NK-92 (cell line): ENCODE measurements around the gene CA9.

ENCODE experiments used
- DNase-seq: peaks from one replicate; lab custom pipeline; 2025; ENCODE audit not compliant: unreplicated experiment; lab: John Stamatoyannopoulos, UW

Gene CA9

DNA sequence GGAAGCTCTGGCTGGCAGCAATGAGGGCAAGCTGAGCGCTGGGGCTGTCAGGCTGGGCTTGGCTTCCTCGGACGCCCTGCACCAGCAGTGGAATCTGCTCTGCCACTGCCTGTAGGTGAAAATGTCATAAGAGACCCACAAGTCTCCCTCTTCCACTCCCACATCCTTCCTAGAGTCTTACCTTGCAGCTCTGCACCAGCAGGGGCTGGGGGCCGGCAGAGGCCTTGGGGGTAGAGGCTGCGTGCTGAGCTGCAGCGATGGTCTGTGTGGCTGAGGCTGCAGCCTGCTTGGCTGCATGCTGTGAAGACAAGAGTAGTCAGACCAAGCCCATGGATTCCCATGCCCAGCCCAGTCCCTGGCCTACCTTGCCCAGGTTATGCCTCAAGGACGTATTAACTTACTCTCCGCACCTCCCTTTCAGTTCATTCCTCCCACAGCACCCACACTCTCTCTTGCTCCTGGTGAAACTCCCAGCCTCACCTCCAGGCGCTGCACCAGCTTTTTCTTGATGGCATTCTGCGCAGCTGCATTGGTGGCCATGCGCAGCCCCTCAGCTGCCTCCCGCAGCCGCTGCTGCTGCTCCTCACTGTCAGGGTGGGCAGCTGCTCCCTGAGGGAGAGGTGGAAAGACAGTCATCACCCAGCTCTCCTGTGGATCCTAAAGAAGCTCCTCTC is 41.0 kb downstream of the CA9 start:
- no peak for DNase-seq

DNA sequence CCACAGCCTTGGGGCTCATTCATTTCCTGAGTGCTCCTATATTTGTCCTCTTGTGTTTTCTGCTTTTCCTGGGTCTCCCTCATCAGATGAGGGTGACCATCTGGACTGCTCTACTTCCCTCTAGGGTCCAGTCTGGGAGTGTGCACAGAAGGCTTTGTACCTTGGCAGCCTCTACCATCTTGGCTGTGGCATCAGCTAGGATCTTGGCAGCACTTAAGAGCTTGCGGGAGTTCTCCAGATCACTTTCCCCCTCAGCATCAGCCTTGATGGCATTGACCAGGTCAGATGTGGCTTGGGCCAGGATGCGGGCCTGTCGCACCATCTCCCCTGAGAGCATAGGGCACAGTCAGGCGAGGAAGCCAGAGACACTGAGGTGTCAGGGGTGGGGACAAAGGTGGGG is 42.5 kb downstream of the CA9 start:
- no peak for DNase-seq

DNA sequence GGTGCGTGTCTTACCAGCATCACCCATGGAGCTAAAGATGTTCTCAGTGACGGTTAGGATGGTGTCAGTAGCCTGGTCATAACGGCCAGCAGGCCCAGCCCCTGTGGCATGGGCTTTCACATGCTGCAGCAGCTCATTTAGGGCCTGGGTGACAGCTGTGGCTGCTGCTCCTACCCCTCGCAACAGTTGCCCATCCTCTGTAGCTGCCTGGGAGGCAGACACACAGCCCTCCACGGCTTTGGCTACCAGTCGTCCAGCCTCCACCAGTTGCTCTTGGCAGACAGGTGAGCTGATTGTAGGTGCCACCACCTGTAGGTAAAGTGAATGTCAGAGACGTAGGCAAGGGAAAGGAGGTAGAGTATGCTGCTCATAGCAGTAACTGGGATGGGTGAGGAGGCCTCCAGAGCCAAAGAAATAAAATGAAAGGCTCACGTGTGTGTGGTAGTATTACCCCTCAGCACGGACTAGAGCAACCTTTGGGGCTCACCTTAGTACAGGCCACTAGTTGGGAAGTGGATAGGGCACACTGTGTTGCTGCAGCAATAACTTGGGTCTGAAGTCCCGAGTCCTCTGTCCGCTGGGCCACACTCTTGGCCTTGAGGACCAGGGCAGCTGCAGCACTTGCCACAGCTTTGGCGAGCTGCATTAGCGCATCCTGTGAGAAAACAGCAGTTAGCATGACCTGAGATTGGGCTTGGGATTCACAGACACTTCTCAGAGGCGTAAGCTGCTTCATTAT is 43.6 kb downstream of the CA9 start:
- DNase-seq = no peak

DNA sequence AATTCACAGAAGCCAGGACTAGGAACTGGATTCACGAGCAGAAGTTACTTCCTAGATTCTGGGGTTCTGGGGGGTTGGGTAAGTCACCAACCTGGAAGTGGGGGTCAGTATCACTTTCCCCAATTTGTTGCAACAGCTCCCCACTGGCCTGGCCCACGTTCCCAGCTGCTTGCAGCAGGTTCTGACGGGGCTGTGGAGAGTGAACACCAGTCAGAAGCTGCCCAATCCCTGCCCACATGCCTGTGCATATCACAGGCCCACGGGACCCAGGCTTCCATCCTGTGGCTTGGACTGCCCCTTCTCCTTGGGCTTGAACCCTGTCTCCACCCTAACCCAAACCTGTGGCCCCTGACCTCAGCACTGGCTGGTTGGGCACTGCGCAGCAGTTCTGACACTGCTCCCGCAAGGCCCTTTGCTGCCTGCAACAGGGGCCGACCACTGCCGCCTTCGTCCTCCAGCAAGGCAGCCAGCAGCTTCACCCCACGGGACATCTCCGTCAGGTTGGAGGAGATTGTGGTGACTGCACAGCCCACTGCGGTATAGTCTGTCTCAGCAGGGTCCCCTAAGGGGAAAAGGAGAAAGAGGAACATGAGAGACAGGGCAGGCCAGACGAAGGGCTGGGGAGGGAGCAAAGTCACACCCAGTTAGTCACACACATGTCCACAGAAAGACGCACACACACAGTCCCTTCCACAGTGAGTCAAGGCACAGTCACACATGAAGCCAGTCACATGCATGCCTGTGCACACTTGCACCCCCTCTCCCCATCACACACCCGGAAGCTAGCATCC is 45.2 kb downstream of the CA9 start:
- DNase-seq = no peak

DNA sequence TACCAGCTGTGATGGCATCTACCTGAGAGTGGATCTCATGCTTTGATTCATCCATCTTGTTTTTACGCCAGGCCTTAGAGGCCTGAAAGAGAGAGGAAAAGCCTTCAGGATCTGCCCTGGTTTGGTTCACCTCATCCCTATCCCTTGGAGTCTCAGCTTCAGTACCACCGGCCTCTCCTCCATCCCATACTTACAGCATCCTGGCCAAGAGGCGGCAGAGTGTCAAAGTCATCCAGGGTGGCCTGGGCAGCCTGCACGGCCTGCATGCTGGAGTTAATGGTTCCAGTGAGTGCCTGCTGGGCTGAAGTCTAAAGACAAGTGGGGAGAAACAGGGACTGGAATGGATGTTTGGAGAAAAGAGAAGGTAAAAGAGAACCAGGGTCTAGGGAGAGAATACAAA is 45.8 kb downstream of the CA9 start:
- DNase-seq = no peak

DNA sequence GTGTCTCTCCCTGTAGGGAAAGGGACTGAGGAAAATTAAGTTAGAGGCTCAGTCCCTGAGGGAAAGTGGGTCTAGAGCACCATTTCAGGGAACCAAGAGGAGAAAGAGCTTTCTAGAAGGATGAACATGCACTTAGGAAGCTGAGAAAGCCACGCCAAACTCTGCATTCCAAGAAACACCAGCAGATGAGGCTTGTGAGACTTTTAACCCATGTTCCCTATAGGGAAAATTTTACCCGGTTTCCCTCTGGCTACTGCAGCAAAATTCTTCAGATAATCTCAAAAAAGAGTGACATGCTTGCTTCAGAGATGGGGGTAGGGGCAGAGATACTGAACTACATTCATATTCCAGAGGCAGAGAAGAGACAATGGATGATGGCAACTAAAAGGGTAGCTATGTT is 49.7 kb downstream of the CA9 start:
- no peak for DNase-seq

DNA sequence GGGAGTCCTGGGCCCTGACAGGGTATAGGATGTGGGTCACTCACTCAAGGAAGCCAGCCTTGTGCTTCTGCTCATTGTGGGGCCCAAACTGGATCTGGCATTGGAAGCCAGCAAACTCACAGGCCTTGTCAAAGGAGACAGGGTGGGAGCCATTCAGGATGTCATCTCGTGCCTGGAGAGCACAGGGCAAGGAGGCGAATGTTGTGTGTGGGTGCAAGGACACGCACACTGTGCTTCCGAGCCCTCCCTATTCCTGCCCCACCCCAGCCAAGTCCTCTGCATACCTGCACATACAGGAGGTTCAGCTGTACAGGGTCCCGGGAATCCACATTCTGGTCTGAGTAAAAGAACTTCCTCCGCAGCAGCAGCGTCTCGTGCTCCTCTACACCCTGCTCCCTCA is 50.2 kb downstream of the CA9 start:
- no peak for DNase-seq

DNA sequence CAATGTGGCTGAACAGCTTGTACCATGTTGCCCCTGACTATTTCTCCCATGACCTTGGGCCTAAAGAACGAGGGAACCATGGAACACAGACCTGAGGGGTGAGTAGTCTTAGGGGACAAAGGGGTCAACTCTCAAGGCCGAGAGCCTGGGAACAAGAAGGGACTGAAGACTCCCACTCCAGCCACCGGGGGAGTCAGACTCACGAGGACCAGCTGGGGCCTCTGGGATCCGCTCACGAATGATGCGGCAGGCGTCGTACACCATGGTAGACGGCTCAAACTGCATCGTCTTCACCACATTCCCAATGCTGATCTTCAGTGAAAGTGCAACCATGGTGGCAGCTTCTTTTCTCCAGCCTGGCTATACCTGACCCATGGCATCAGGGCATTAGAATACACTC is 51.6 kb downstream of the CA9 start:
- no peak for DNase-seq

DNA sequence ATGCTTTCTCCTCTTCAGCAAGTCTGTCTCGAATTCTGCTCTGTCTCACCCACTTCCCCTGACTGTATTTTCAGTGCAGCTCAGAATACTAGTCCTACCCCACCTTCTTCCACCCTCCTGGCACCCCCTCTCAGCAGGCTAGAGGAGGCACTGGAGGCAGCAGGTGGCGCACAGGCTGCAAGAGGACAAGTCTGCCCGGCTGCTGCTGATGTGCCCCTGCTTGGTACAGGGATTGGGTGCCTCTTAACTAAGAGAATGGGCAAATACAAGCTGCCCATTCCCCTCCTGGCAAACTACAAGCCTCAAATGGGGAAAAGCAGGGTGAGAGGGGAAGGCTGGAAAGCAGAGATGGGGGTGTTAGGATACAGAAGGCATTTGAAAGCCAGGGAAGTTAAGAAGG is 53.2 kb downstream of the CA9 start:
- no peak for DNase-seq

DNA sequence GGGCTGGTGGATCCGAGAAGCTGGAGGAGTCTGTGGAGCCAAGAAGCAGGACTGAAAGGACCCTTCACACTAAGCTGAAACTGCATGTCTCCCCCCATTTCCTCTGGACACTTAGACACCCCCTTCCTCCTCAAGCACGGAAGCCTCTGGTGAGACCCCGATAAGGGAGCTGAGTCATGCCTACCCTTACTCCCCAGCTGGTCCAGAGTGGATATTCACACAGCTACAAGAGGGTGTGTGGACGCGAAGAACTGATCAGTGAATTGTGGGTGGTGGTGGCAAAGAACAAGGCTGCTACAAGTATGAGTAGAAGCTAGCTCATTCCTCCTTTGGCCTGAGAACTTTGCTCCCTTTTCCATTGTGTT is 53.9 kb downstream of the CA9 start:
- DNase-seq = no peak

DNA sequence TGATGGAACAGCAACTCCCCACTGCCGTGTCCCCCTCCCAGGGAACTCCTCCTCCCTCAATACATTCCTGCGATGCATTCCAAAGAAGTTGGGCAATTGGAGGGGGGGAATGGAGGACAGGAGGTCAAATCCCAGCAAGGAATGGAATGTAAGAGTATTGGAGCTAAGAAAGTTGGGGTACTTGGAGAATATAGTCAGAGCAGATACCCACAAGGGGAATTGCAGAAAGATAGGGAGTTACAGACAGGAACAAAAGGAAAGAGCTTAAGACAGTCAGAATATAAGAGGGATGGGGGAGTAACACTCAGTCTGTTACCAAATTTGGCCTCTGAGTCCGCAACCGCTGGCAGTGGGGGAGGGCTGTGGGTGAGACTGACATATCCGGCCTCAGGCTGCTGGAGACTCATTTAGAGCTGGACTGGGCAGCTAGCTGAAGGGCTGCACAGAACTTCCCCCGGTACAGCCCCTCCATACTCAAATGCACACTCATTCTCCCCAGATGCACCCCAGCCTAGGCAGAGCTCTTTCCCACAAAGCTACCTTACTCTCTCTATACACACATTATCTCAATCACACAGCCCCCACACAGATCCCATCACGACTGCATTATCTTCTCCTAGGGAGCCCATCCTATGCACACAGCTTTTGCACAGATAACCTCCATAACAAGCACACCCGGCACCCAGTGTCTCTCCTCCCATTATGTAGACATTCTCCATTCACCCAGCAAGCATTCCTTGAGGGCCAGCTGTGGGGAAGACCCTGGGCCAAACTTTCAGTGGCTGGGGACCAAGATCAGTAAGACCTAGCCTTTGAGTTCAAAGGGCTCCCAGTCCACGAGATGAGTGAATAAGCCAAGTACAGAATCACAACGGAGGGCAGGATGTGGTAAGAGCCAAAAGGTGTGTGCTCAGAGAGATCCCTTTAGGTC is 54.6 kb downstream of the CA9 start:
- DNase-seq = no peak

DNA sequence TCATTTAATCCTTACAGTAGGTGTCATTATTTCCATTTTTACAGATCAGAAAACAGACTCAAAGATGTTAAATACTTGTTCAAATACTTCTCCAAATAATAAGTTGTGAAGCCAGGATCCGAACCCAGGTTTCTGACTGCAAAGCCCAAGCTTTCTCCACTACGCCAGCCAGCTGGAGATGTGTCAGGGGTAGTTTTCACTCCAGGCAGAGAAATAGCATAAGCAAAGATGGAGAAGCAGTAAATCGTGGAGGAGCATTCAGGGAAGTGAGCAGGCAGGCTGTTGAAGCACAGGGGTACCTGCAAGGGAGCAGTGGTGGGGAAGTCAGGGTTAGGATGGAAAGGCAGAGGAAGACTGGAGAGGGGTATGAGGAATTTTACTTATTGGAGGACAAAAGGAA is 55.4 kb downstream of the CA9 start:
- DNase-seq = no peak

DNA sequence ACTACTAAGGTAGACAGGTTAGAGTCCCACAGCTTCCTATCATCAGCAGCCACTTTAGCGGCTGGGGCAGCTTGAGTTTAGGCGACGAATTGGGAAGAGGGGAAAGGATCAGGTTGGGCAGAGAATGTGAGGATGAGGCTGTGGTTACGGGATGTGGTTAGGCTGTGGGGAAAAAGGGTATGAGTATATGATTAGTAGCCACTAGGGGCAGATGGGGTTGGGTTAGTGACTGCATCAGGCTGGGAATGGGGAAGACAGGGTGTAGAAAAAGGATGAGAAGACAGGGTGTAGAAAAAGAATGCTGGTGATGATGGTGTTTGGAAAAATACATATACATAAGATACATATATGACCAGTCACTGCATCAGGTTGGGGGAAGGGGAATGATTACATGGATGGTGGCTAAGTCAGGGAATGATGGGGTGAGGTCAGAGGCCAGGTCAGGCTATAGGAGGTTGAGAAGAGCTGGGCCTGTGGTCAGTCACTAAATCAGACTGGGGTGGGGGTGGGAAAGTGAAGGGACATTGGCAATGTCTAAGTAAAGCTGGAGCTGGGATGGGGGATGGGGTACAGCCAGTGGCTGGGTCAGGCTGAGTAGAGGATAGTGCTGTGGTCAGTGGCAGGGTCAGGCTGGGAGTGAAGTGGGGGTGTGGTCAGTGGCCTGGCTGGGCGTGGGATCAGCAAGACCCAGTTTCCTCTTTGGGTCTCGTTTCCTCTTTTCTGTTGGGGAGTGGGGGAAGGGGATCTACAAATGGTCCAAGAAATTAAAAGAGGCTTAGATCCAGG is 56.2 kb downstream of the CA9 start:
- DNase-seq = no peak

DNA sequence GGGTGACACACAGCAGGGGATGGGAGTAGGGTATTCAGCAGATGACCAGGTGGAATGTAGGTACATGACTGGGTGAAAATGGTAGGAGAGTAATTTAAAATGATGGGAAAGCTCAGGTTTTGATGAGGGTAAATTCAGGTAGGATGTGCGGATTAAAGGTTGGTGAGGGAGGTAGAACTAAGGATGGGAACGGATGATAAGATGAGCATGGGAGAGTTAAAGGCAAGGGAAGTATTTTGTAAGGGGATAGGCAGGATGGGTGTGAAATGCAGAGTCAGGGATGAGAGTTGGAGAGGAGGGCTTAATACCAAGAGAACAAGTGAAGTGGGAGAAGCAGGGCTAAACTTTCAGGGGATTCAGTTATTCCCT is 56.7 kb downstream of the CA9 start:
- no peak for DNase-seq
